Measurements from ENCODE around the gene FKBP1A.

GRCh38 chr20:1415667-1416468 lies 23.0 kb upstream of the FKBP1A start:
- TF ChIP-seq CTCF (IDR thresholded peaks at IDR 0.05) = no peak
- no peak for TF ChIP-seq POLR2A (IDR thresholded peaks at IDR 0.05)

All from adrenal gland (tissue), 5 donors.